HCT116 (cell line): ENCODE measurements around the gene TRMT2A. TPM values are rescaled to one million over a fixed set of nuclear protein-coding genes. Genes with fewer than 3 reads are reported as not detected.

Experiments
- ATAC-seq: fragments of 200-7000 bp; cut with Tn5 transposase; 2 replicates; pipeline ENCODE4 v1.9.1; 2020; ENCODE audit warnings: mild to moderate bottlenecking, moderate library complexity
- BruUV-seq: library from RNA; stranded (reverse); fragments of 400-500 nt; replicated peaks from 2 replicates; lab custom pipeline; 2021; lab: Mats Ljungman, UMichigan
- CTCF ChIA-PET: fragments of 300-600 bp; sonication (Branson Sonifier 250); formaldehyde crosslinking; loops from one replicate; lab custom pipeline; 2021; ENCODE audit warnings: antibody characterized with exemption; lab: Charles Lee
- POLR2A ChIA-PET: fragments of 300-600, 350-600 bp; sonication (Branson Sonifier 250); formaldehyde crosslinking; loops from one replicate; lab custom pipeline; 2021; ENCODE audit warnings: antibody characterized with exemption; lab: Charles Lee
- RAD21 ChIA-PET, 2 experiments: fragments of 300-600 bp; sonication (Branson Sonifier 250); formaldehyde crosslinking; loops; one replicate each; lab custom pipeline; 2023; ENCODE audit warnings: low total read pairs in 2 of 2; ENCODE audit not compliant: uncharacterized antibody in 2 of 2, unreplicated experiment in 2 of 2, low non-redundant PET in 1 of 2; lab: Charles Lee
- DNase-seq: peaks from one replicate; pipeline ENCODE4 v3.0.0-alpha.2; 2010; ENCODE audit warnings: low read depth, low spot score
- H2AFZ ChIP-seq: fragments of 200-600 bp; shearing (Covaris generic), sonication (generic); 2 replicates; pipeline ENCODE4 v1.6.1; 2017; ENCODE audit warnings: low read depth, mixed run types, mixed read lengths, antibody characterized with exemption, low read length; ENCODE audit not compliant: poor library complexity, severe bottlenecking
- H3K27ac ChIP-seq: 2 replicates; pipeline ENCODE4 v1.5.1; 2012; ENCODE audit warnings: low read depth, low read length
- H3K27me3 ChIP-seq: fragments of 200-600 bp; sonication (generic); 2 replicates; pipeline ENCODE4 v1.6.1; 2016; ENCODE audit warnings: mixed run types, low read length, mixed read lengths; ENCODE audit not compliant: insufficient read depth
- H3K36me3 ChIP-seq, 2 experiments: fragments of 200-500 bp in 1 of 2; fragments of 200-600 bp in 1 of 2; sonication (Bioruptor generic) in 1 of 2; sonication (generic) in 1 of 2; 2 replicates each; pipeline versions ENCODE4 v1.5.1 to v1.6.1; 2014 to 2016; ENCODE audit warnings: low read length in 2 of 2, inconsistent platforms in 1 of 2, mixed read lengths in 1 of 2, mixed run types in 1 of 2; ENCODE audit not compliant: insufficient read depth in 2 of 2, control insufficient read depth in 1 of 2
- H3K4me1 ChIP-seq, 2 experiments: fragments of 200-600 bp in 1 of 2; sonication (generic) in 1 of 2; 2 replicates each; pipeline versions ENCODE4 v1.5.1 to v1.6.1; 2012 to 2017; ENCODE audit warnings: low read length in 2 of 2, inconsistent platforms in 1 of 2, mild to moderate bottlenecking in 1 of 2, mixed read lengths in 1 of 2, mixed run types in 1 of 2, moderate library complexity in 1 of 2; ENCODE audit not compliant: insufficient read depth in 2 of 2, control insufficient read depth in 1 of 2
- H3K4me2 ChIP-seq: fragments of 200-600 bp; sonication (generic); 2 replicates; pipeline ENCODE4 v1.6.1; 2017; ENCODE audit warnings: mixed run types, low read length, mixed read lengths
- H3K4me3 ChIP-seq, 2 experiments: fragments of 200-600 bp in 1 of 2; sonication (generic) in 1 of 2; replicated peaks in 1 of 2; 2 replicates each; pipeline ENCODE4 v1.5.1; 2011 to 2016; ENCODE audit warnings: low read length in 2 of 2, control low read depth in 1 of 2, low read depth in 1 of 2, mild to moderate bottlenecking in 1 of 2, mixed read lengths in 1 of 2, mixed run types in 1 of 2
- H3K79me2 ChIP-seq: fragments of 200-600 bp; sonication (generic); 2 replicates; pipeline ENCODE4 v1.6.1; 2017; ENCODE audit warnings: mild to moderate bottlenecking, mixed run types, low read length, moderate library complexity, mixed read lengths; ENCODE audit not compliant: insufficient read depth
- H3K9ac ChIP-seq: fragments of 200-600 bp; sonication (generic); 2 replicates; pipeline ENCODE4 v1.6.1; 2016; ENCODE audit warnings: low read length, mixed read lengths
- H3K9me2 ChIP-seq: fragments of 200-600 bp; sonication (generic), shearing (Covaris generic); 2 replicates; pipeline ENCODE4 v1.6.1; 2017; ENCODE audit warnings: mixed run types, mild to moderate bottlenecking, moderate library complexity; ENCODE audit not compliant: insufficient read depth
- H3K9me3 ChIP-seq, 2 experiments: fragments of 200-500 bp in 1 of 2; fragments of 200-600 bp in 1 of 2; sonication (Bioruptor generic) in 1 of 2; sonication (generic) in 1 of 2; 2 replicates each; pipeline ENCODE4 v1.6.1; 2014 to 2017; ENCODE audit warnings: low read length in 2 of 2, mixed read lengths in 2 of 2, inconsistent platforms in 1 of 2, low read depth in 1 of 2, mild to moderate bottlenecking in 1 of 2, mixed run types in 1 of 2, moderate library complexity in 1 of 2; ENCODE audit not compliant: control insufficient read depth in 1 of 2, insufficient read depth in 1 of 2
- H4K20me1 ChIP-seq: fragments of 200-600 bp; sonication (generic), shearing (Covaris generic); 2 replicates; pipeline ENCODE4 v1.6.1; 2017; ENCODE audit warnings: mixed run types, mild to moderate bottlenecking, moderate library complexity; ENCODE audit not compliant: insufficient read depth
- EGR1 ChIP-seq: IDR thresholded peaks from 2 replicates; pipeline ENCODE4 v1.6.1; 2012; ENCODE audit warnings: low read depth
- EZH2 ChIP-seq: fragments of 200-600 bp; sonication (generic); IDR thresholded peaks from 2 replicates; pipeline ENCODE4 v1.6.1; 2017; ENCODE audit warnings: antibody characterized with exemption, mixed run types
- EZH2phosphoT487 ChIP-seq: fragments of 200-600 bp; IDR thresholded peaks from 2 replicates; pipeline ENCODE4 v1.6.1; 2018; ENCODE audit warnings: antibody characterized with exemption, borderline replicate concordance
- POLR2A ChIP-seq: IDR thresholded peaks from 2 replicates; pipeline ENCODE4 v1.7.0; 2011; ENCODE audit warnings: borderline replicate concordance; ENCODE audit not compliant: insufficient read depth, insufficient read length; ENCODE audit errors: extremely low read depth
- POLR2AphosphoS5 ChIP-seq: IDR thresholded peaks from 2 replicates; pipeline ENCODE4 v1.6.1; 2011; ENCODE audit warnings: mild to moderate bottlenecking, low read depth, low read length, moderate library complexity
- RAD21 ChIP-seq: IDR thresholded peaks from 2 replicates; pipeline ENCODE4 v1.6.1; 2012; ENCODE audit warnings: low read depth, mild to moderate bottlenecking
- SIN3A ChIP-seq: IDR thresholded peaks from 2 replicates; pipeline ENCODE4 v1.6.1; 2012; ENCODE audit warnings: low read depth
- SRF ChIP-seq: IDR thresholded peaks from 2 replicates; pipeline ENCODE4 v1.6.1; 2012; ENCODE audit warnings: low read depth
- ZFX ChIP-seq: fragments of 450-650 bp; IDR thresholded peaks from 2 replicates; pipeline ENCODE4 v1.6.1; 2017
- intact Hi-C: fragments of 100-400 bp; cut with micrococcal nuclease; formaldehyde crosslinking; loops from 2 replicates; pipeline ENCODE4 v1.10.0; 2022
- total RNA-seq: library from RNA; stranded (reverse); gene quantifications from one replicate; pipeline ENCODE4 v1.2.1, GENCODE V29; 2021; ENCODE audit not compliant: unreplicated experiment
- TF ChIP-seq, protein P1 (sequence below): IDR thresholded peaks from 2 replicates; pipeline ENCODE4 v1.6.1; 2012
- TF ChIP-seq, protein P2 (sequence below), 3 experiments: fragments of 200-600 bp in 1 of 3; sonication (generic) in 1 of 3; IDR thresholded peaks in 2 of 3; conservative IDR thresholded peaks in 1 of 3; 2 replicates each; pipeline ENCODE4 v1.5.1; 2012 to 2017; ENCODE audit warnings: low read depth in 2 of 3, low read length in 2 of 3, antibody characterized with exemption in 1 of 3, borderline replicate concordance in 1 of 3, control low read depth in 1 of 3, mild to moderate bottlenecking in 1 of 3, mixed read lengths in 1 of 3, mixed run types in 1 of 3, moderate library complexity in 1 of 3; ENCODE audit not compliant: insufficient read depth in 1 of 3

Gene TRMT2A
- total RNA-seq, 1 experiment from 2014 or later = 67.3 TPM

DNA sequence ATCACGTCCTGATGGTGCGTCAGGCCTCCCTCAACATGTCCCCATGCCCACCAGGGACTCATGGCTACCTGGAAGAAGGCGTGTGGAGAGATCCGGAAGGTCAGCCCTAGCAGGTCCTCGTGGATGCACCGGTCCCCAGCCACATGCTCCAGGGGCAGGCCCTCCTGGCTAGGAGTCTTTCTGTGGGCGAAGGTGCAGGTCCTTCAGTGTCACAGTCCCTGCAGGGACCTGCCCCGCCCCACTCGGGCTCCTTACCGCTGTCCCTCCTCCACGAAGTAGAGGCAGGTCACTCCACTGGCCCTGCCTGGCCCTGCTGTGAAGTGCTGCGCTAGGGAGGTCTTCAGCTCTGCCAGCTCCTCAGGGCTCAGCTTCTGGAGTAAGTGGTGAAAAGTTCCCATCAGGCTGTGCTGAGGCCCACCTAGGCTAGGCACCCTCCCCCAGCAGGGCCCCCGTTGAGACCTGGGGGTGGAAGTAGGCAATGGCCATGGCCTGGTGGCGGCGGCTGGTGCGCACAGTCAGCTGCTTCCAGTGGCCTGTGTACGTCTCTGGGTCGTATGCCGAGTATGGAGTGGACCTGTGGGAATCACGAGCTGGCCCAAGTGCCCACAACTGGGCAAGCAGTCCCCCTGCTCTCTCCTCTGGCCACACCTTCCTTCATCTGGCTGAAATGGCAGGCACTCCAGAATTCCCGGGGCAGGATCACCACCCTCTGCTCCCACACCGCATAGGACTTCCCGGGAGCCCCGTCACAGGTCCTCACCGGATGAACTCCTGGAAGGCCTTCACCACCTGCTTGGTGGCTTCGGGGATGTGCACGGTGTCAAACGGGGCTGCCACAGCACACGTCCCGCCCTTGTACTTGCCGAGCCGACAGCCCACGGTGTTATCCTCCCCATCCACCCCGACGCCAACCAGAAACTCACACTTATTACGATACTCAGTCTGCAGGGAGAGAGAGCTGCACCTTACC is 2.2 kb downstream of the TRMT2A start:
- H2AFZ ChIP-seq = no peak overlapping the region
- H3K9me2 ChIP-seq = no peaks in the 10 kb centered on the region
- ChIA-PET RAD21 (no interaction called here), CTCF (no interaction called here), POLR2A (no interaction called here)
- DNase-seq (no peak), ATAC-seq (no peak)
- BruUV-seq = no TSS peak
- no peak overlapping the region for H3K4me3 ChIP-seq
- peak overlapping the region; percentile 91 for H3K4me2 ChIP-seq
- H4K20me1 ChIP-seq = no peaks in the 10 kb centered on the region
- H3K9ac ChIP-seq = peak overlapping the region; percentile 99
- H3K9me3 ChIP-seq = no peaks in the 10 kb centered on the region
- H3K27me3 ChIP-seq = no peaks in the 10 kb centered on the region
- H3K4me1 ChIP-seq = peaks cover 12 to 28% of the 10 kb centered on the region in 2 experiments
- peaks cover 54% of the 10 kb centered on the region for H3K79me2 ChIP-seq
- no peak overlapping the region; the same call in 1 of the 2 replicates for H3K27ac ChIP-seq
- H3K36me3 ChIP-seq = peaks cover 10 to 41% of the 10 kb centered on the region in 2 experiments
- TF ChIP-seq RAD21 (no peak), POLR2AphosphoS5 (no peak), POLR2A (no peak), SRF (no peak), EZH2phosphoT487 (no peak), ZFX (no peak), EGR1 (no peak), EZH2 (no peak), SIN3A (no peak)
- TF ChIP-seq, protein P1, sequence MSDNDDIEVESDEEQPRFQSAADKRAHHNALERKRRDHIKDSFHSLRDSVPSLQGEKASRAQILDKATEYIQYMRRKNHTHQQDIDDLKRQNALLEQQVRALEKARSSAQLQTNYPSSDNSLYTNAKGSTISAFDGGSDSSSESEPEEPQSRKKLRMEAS = no peak
- TF ChIP-seq, protein P2, sequence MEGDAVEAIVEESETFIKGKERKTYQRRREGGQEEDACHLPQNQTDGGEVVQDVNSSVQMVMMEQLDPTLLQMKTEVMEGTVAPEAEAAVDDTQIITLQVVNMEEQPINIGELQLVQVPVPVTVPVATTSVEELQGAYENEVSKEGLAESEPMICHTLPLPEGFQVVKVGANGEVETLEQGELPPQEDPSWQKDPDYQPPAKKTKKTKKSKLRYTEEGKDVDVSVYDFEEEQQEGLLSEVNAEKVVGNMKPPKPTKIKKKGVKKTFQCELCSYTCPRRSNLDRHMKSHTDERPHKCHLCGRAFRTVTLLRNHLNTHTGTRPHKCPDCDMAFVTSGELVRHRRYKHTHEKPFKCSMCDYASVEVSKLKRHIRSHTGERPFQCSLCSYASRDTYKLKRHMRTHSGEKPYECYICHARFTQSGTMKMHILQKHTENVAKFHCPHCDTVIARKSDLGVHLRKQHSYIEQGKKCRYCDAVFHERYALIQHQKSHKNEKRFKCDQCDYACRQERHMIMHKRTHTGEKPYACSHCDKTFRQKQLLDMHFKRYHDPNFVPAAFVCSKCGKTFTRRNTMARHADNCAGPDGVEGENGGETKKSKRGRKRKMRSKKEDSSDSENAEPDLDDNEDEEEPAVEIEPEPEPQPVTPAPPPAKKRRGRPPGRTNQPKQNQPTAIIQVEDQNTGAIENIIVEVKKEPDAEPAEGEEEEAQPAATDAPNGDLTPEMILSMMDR (IDR thresholded peaks at IDR 0.05 in 2 of 3, conservative IDR thresholded peaks at IDR 0.05 in 1 of 3; ENCODE audit: borderline replicate concordance in 1 of 3, insufficient read depth in 1 of 3, low read depth in 2 of 3, low read length in 2 of 3) = no peak
- intact Hi-C loops = loop anchor here (10.0 kb wide), 1 partner anchor 150 kb away; no protein-coding TSS in a partner anchor
